Gastroesophageal sphincter (tissue), 3 donors: Measurements from ENCODE around the gene GNG5.

Experiments used
- POLR2A ChIP-seq, 2 donors: fragments of 450-650 bp; IDR thresholded peaks; one replicate each; pipeline ENCODE4 v1.6.1; 2017; ENCODE audit warnings: antibody characterized with exemption in 2 of 2, mild to moderate bottlenecking in 2 of 2, moderate library complexity in 1 of 2
- TF ChIP-seq, protein P1 (sequence below), 4 experiments: fragments of 200-600 bp in 2 of 4; fragments of 450-650 bp in 2 of 4; sonication (generic) in 1 of 4; IDR thresholded peaks; one replicate each; pipeline ENCODE4 v1.5.1; 2017 to 2019; ENCODE audit warnings: antibody characterized with exemption in 4 of 4, mild to moderate bottlenecking in 2 of 4, moderate library complexity in 2 of 4

DNA sequence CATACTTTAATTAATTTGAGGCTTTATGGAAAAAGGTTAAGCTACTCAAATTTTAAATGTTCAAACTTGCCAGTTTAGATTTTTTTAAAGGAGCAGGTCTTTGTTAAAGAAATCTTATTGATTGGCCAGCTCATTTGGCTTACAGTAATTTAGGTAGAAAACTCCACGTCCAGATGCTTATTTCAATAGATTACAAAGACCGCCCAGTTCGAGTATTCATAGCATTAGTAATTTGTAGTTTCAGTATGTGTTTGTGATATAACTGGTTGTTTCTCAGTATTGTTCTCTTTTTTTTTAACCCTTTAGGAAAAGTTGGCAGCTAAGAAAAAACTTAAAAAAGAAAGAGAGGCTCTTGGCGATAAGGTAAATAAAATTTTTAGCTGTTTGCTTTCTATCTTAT, 25.7 kb downstream of the GNG5 start:
- TF ChIP-seq, protein P1, sequence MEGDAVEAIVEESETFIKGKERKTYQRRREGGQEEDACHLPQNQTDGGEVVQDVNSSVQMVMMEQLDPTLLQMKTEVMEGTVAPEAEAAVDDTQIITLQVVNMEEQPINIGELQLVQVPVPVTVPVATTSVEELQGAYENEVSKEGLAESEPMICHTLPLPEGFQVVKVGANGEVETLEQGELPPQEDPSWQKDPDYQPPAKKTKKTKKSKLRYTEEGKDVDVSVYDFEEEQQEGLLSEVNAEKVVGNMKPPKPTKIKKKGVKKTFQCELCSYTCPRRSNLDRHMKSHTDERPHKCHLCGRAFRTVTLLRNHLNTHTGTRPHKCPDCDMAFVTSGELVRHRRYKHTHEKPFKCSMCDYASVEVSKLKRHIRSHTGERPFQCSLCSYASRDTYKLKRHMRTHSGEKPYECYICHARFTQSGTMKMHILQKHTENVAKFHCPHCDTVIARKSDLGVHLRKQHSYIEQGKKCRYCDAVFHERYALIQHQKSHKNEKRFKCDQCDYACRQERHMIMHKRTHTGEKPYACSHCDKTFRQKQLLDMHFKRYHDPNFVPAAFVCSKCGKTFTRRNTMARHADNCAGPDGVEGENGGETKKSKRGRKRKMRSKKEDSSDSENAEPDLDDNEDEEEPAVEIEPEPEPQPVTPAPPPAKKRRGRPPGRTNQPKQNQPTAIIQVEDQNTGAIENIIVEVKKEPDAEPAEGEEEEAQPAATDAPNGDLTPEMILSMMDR (IDR thresholded peaks at IDR 0.05): no peak
- no peak for TF ChIP-seq POLR2A (IDR thresholded peaks at IDR 0.05)
